ENCODE data around the gene MYH6.

- TF ChIP-seq CTCF (IDR thresholded peaks at IDR 0.05 in 4 of 5, conservative IDR thresholded peaks at IDR 0.05 in 1 of 5) (no peak), POLR2A (IDR thresholded peaks at IDR 0.05) (no peak)
Observed at GRCh38 chr14:23403908-23404307, 4.2 kb downstream of the MYH6 start.
